Measurements from ENCODE around the gene ENKUR. TPM values are rescaled to one million over a fixed set of nuclear protein-coding genes. Genes with fewer than 3 reads are reported as not detected.

ENKUR gene
- total RNA-seq, 2 donors from 2014 or later = not detected

- H3K27ac Mint-ChIP-seq = no peak overlapping the region
- no peaks in the 10 kb centered on the region for H3K4me1 Mint-ChIP-seq (ENCODE audit: low read depth)
- H3K4me3 Mint-ChIP-seq = no peak overlapping the region
- peaks cover 52% of the 10 kb centered on the region for H3K27me3 Mint-ChIP-seq (ENCODE audit: low read depth)
- H3K9me3 Mint-ChIP-seq = peaks cover 0 to 2% of the 10 kb centered on the region in 2 donors
- ATAC-seq (replicated peaks in 1 of 2) = no peak
- H3K36me3 Mint-ChIP-seq (ENCODE audit: insufficient read depth in 2 of 2) = peaks cover 0 to 2% of the 10 kb centered on the region in 2 donors
- no peak for DNase-seq
Observed at GRCh38 chr10:25047591-25048301, 31.8 kb upstream of the ENKUR start.

GRCh38 chr10:25047088-25047487, 31.1 kb upstream of the ENKUR start:
- H3K4me1 Mint-ChIP-seq (ENCODE audit: low read depth) = no peaks in the 10 kb centered on the region
- no peak overlapping the region for H3K27ac Mint-ChIP-seq
- H3K27me3 Mint-ChIP-seq (ENCODE audit: low read depth) = peaks cover 52% of the 10 kb centered on the region
- DNase-seq (no peak), ATAC-seq (replicated peaks in 1 of 2) (no peak)
- peaks cover 0 to 2% of the 10 kb centered on the region in 2 donors for H3K36me3 Mint-ChIP-seq (ENCODE audit: insufficient read depth in 2 of 2)
- H3K9me3 Mint-ChIP-seq = peaks cover 0 to 2% of the 10 kb centered on the region in 2 donors
- H3K4me3 Mint-ChIP-seq = no peak overlapping the region

- no peaks in the 10 kb centered on the region for H3K4me1 Mint-ChIP-seq (ENCODE audit: low read depth)
- peaks cover 0 to 2% of the 10 kb centered on the region in 2 donors for H3K9me3 Mint-ChIP-seq
- DNase-seq = no peak
- no peak overlapping the region for H3K4me3 Mint-ChIP-seq
- ATAC-seq (replicated peaks in 1 of 2) = no peak
- no peak overlapping the region for H3K27ac Mint-ChIP-seq
- peaks cover 0 to 2% of the 10 kb centered on the region in 2 donors for H3K36me3 Mint-ChIP-seq (ENCODE audit: insufficient read depth in 2 of 2)
- peaks cover 54% of the 10 kb centered on the region for H3K27me3 Mint-ChIP-seq (ENCODE audit: low read depth)
Observed at GRCh38 chr10:25046641-25047040, 30.7 kb upstream of the ENKUR start.

- no peaks in the 10 kb centered on the region for H3K9me3 Mint-ChIP-seq
Observed at GRCh38 chr10:25039531-25039930, 23.6 kb upstream of the ENKUR start.

GRCh38 chr10:25038325-25038724, 22.4 kb upstream of the ENKUR start:
- Mint-ChIP-seq H3K36me3 (ENCODE audit: insufficient read depth in 2 of 2) (peaks cover 0 to 1% of the 10 kb centered on the region in 2 donors), H3K9me3 (no peaks in the 10 kb centered on the region), H3K4me1 (ENCODE audit: low read depth) (peaks cover 6% of the 10 kb centered on the region), H3K27ac (no peak overlapping the region), H3K4me3 (no peak overlapping the region), H3K27me3 (ENCODE audit: low read depth) (peaks cover 37% of the 10 kb centered on the region)
- ATAC-seq (replicated peaks in 1 of 2) = no peak
- no peak for DNase-seq

More at GRCh38 chr10:25039531-25039930, 23.6 kb upstream of the ENKUR start:
- Mint-ChIP-seq H3K4me3 (no peak overlapping the region), H3K27ac (no peak overlapping the region), H3K36me3 (ENCODE audit: insufficient read depth in 2 of 2) (peaks cover 0 to 1% of the 10 kb centered on the region in 2 donors), H3K4me1 (ENCODE audit: low read depth) (peaks cover 6% of the 10 kb centered on the region), H3K27me3 (ENCODE audit: low read depth) (peaks cover 49% of the 10 kb centered on the region)
- ATAC-seq (replicated peaks in 1 of 2) (no peak), DNase-seq (no peak)

GRCh38 chr10:25036381-25036780, 20.4 kb upstream of the ENKUR start:
- Mint-ChIP-seq H3K4me1 (ENCODE audit: low read depth) (peaks cover 6% of the 10 kb centered on the region), H3K27ac (no peak overlapping the region), H3K9me3 (no peaks in the 10 kb centered on the region), H3K27me3 (ENCODE audit: low read depth) (peaks cover 31% of the 10 kb centered on the region), H3K36me3 (ENCODE audit: insufficient read depth in 2 of 2) (peaks cover 0 to 1% of the 10 kb centered on the region in 2 donors), H3K4me3 (no peak overlapping the region)
- ATAC-seq (replicated peaks in 1 of 2) (no peak), DNase-seq (no peak)

GRCh38 chr10:25029519-25029918, 13.6 kb upstream of the ENKUR start:
- no peaks in the 10 kb centered on the region for H3K9me3 Mint-ChIP-seq
- H3K27me3 Mint-ChIP-seq (ENCODE audit: low read depth) = no peaks in the 10 kb centered on the region
- ATAC-seq (replicated peaks in 1 of 2) (no peak), DNase-seq (no peak)
- H3K4me1 Mint-ChIP-seq (ENCODE audit: low read depth) = no peaks in the 10 kb centered on the region
- H3K4me3 Mint-ChIP-seq = no peak overlapping the region
- H3K36me3 Mint-ChIP-seq (ENCODE audit: insufficient read depth in 2 of 2) = no peaks in the 10 kb centered on the region
- H3K27ac Mint-ChIP-seq = no peak overlapping the region

GRCh38 chr10:25028711-25029110, 12.8 kb upstream of the ENKUR start:
- no peak for DNase-seq
- ATAC-seq (replicated peaks in 1 of 2) = no peak
- H3K27ac Mint-ChIP-seq = no peak overlapping the region
- H3K9me3 Mint-ChIP-seq = no peaks in the 10 kb centered on the region
- no peaks in the 10 kb centered on the region for H3K4me1 Mint-ChIP-seq (ENCODE audit: low read depth)
- no peaks in the 10 kb centered on the region for H3K27me3 Mint-ChIP-seq (ENCODE audit: low read depth)
- H3K36me3 Mint-ChIP-seq (ENCODE audit: insufficient read depth in 2 of 2) = no peaks in the 10 kb centered on the region
- H3K4me3 Mint-ChIP-seq = no peak overlapping the region

GRCh38 chr10:25026463-25026862, 10.5 kb upstream of the ENKUR start:
- ATAC-seq (replicated peaks in 1 of 2) (no peak), DNase-seq (no peak)
- H3K9me3 Mint-ChIP-seq = no peaks in the 10 kb centered on the region
- no peak overlapping the region for H3K27ac Mint-ChIP-seq
- H3K4me1 Mint-ChIP-seq (ENCODE audit: low read depth) = no peaks in the 10 kb centered on the region
- H3K36me3 Mint-ChIP-seq (ENCODE audit: insufficient read depth in 2 of 2) = peaks cover 0 to 4% of the 10 kb centered on the region in 2 donors
- H3K4me3 Mint-ChIP-seq = no peak overlapping the region
- H3K27me3 Mint-ChIP-seq (ENCODE audit: low read depth) = no peaks in the 10 kb centered on the region

- H3K36me3 Mint-ChIP-seq (ENCODE audit: insufficient read depth in 2 of 2) = peaks cover 0 to 4% of the 10 kb centered on the region in 2 donors
- H3K4me1 Mint-ChIP-seq (ENCODE audit: low read depth) = no peaks in the 10 kb centered on the region
- no peak for DNase-seq
- no peak for ATAC-seq (replicated peaks in 1 of 2)
- H3K9me3 Mint-ChIP-seq = no peaks in the 10 kb centered on the region
- H3K4me3 Mint-ChIP-seq = no peak overlapping the region
- no peaks in the 10 kb centered on the region for H3K27me3 Mint-ChIP-seq (ENCODE audit: low read depth)
- H3K27ac Mint-ChIP-seq = no peak overlapping the region
Observed at GRCh38 chr10:25024528-25024927, 8.6 kb upstream of the ENKUR start.

- Mint-ChIP-seq H3K27ac (no peak overlapping the region), H3K4me1 (ENCODE audit: low read depth) (peaks cover 3% of the 10 kb centered on the region), H3K9me3 (no peaks in the 10 kb centered on the region), H3K4me3 (no peak overlapping the region), H3K36me3 (ENCODE audit: insufficient read depth in 2 of 2) (peaks cover 0 to 4% of the 10 kb centered on the region in 2 donors), H3K27me3 (ENCODE audit: low read depth) (no peaks in the 10 kb centered on the region)
- no peak for ATAC-seq (replicated peaks in 1 of 2)
- no peak for DNase-seq
Observed at GRCh38 chr10:25023278-25023677, 7.3 kb upstream of the ENKUR start.

- Mint-ChIP-seq H3K27ac (peak overlapping the region; percentile 99), H3K9me3 (no peaks in the 10 kb centered on the region), H3K27me3 (ENCODE audit: low read depth) (no peaks in the 10 kb centered on the region), H3K4me3 (peak overlapping the region in 1 of 2 donors; percentile 82), H3K36me3 (ENCODE audit: insufficient read depth in 2 of 2) (peaks cover 0 to 7% of the 10 kb centered on the region in 2 donors), H3K4me1 (ENCODE audit: low read depth) (peaks cover 24% of the 10 kb centered on the region)
- ATAC-seq (replicated peaks in 1 of 2) (no peak), DNase-seq (no peak)
Observed at GRCh38 chr10:25018703-25019102, 2.7 kb upstream of the ENKUR start.

GRCh38 chr10:25017661-25018060, 1.7 kb upstream of the ENKUR start:
- Mint-ChIP-seq H3K27me3 (ENCODE audit: low read depth) (no peaks in the 10 kb centered on the region), H3K9me3 (peaks cover under 1 to 6% of the 10 kb centered on the region in 2 donors), H3K4me3 (peak overlapping the region; percentile 82 to 95), H3K4me1 (ENCODE audit: low read depth) (peaks cover 24% of the 10 kb centered on the region), H3K27ac (peak overlapping the region; percentile 99), H3K36me3 (ENCODE audit: insufficient read depth in 2 of 2) (peaks cover 0 to 8% of the 10 kb centered on the region in 2 donors)
- DNase-seq = no peak
- ATAC-seq (replicated peaks in 1 of 2) = no peak

GRCh38 chr10:25017154-25017590, 1.2 kb upstream of the ENKUR start:
- H3K36me3 Mint-ChIP-seq (ENCODE audit: insufficient read depth in 2 of 2) = peaks cover 0 to 9% of the 10 kb centered on the region in 2 donors
- no peak for ATAC-seq (replicated peaks in 1 of 2)
- H3K4me1 Mint-ChIP-seq (ENCODE audit: low read depth) = peaks cover 24% of the 10 kb centered on the region
- DNase-seq = peak in 1 of 2 donors; percentile 4
- H3K4me3 Mint-ChIP-seq = peak overlapping the region; percentile 82 to 95
- H3K27ac Mint-ChIP-seq = peak overlapping the region; percentile 99
- H3K27me3 Mint-ChIP-seq (ENCODE audit: low read depth) = no peaks in the 10 kb centered on the region
- peaks cover 2 to 7% of the 10 kb centered on the region in 2 donors for H3K9me3 Mint-ChIP-seq
